DOHH2 (cell line): ENCODE data around the gene HK2.

Source experiments
- CTCF ChIP-seq: fragments of 200-600 bp; sonication (generic); IDR thresholded peaks from one replicate; pipeline ENCODE4 v1.5.1; 2014; ENCODE audit warnings: antibody characterized with exemption, mild to moderate bottlenecking, low read depth, low read length; ENCODE audit not compliant: poor library complexity, severe bottlenecking
- EZH2phosphoT487 ChIP-seq: fragments of 200-600 bp; sonication (generic); IDR thresholded peaks from 2 replicates; pipeline ENCODE4 v1.6.1; 2017; ENCODE audit warnings: borderline replicate concordance, mild to moderate bottlenecking, antibody characterized with exemption, low read length, moderate library complexity, mixed read lengths

- TF ChIP-seq CTCF (no peak), EZH2phosphoT487 (no peak)
Observed at GRCh38 chr2:74857215-74857614, 23.3 kb downstream of the HK2 start.
